BLaER1 (cell line): ENCODE results near the gene GNG2.
A peak's percentile ranks its signal among the peaks of the same experiment; 100 is the strongest.

Source experiments
- H3K27ac ChIP-seq: shearing (Covaris generic); formaldehyde crosslinking; 2 replicates; pipeline ENCODE4 v1.8.1; 2022
- H3K27me3 ChIP-seq: shearing (Covaris generic); formaldehyde crosslinking; 2 replicates; pipeline ENCODE4 v1.8.1; 2022
- H3K36me3 ChIP-seq: shearing (Covaris generic); formaldehyde crosslinking; 2 replicates; pipeline ENCODE4 v1.8.1; 2022
- H3K4me1 ChIP-seq: shearing (Covaris generic); formaldehyde crosslinking; 2 replicates; pipeline ENCODE4 v1.8.1; 2022
- H3K4me2 ChIP-seq: shearing (Covaris generic); formaldehyde crosslinking; 2 replicates; pipeline ENCODE4 v1.8.1; 2022
- H3K4me3 ChIP-seq: shearing (Covaris generic); formaldehyde crosslinking; 2 replicates; pipeline ENCODE4 v1.8.1; 2022
- H3K9ac ChIP-seq: shearing (Covaris generic); formaldehyde crosslinking; 2 replicates; pipeline ENCODE4 v1.8.1; 2022
- H3K9me3 ChIP-seq: shearing (Covaris generic); formaldehyde crosslinking; 2 replicates; pipeline ENCODE4 v1.8.1; 2022
- H4K20me1 ChIP-seq: shearing (Covaris generic); formaldehyde crosslinking; 2 replicates; pipeline ENCODE4 v1.8.1; 2022
- Cebpa-rat ChIP-seq: shearing (Covaris generic); IDR thresholded peaks from 2 replicates; pipeline ENCODE4 v1.8.1; 2022

GNG2 gene

DNA sequence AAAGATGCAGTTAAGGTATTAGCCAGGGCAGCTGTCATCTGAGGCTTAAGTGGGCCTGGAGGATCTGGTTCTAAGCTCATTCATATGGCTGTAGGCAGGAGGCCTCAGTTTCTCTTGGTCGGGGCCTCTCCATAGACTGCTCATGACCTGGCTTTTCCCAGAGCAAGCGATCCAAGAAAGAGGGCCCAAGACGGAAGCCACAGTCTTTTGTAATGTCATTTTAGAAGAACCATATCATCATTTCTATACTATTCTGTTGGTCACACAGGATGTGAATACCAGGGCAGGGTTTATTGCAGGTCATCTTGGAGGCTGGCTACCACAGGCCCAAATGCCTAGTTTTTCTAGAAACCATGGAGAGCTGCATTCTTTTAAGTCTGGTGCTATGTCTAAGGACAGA is 47.7 kb downstream of the GNG2 start:
- no peak for TF ChIP-seq Cebpa-rat
- Histone ChIP-seq H3K36me3 (peaks cover 44% of the 10 kb centered on the region), H4K20me1 (no peaks in the 10 kb centered on the region)

DNA sequence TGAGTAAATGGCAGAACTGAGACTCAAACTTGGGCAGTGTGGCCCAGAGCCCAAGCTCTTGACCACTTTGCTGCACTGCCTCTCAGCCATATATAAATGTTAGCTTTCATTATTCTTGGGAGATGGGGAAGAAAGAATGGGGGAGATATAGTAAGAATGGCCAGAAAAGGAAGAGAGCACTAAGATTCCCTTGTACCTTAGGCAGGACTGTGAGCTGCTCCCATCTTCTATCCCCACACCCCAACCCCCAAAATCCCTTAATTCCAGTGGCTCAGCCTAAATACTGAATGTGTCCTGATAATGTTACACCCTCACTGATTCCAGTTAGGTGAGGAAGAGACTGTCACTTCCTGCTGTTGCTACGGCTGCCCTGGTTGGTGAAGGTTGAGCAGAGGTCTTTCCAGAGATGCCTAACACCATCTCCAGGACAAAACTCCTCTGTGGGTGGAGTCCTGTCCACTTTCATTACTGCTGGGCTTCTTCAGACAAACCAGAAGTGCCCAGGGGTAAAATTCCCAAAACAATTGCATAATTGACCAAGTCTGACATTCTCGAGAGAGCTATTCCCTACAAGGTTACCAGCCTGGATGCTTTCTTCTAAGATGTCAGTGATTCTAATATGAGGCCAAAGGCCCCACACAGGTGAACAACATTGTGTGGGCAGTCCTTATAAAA is 51.8 kb downstream of the GNG2 start:
- Histone ChIP-seq H3K9me3 (peaks cover 13% of the 10 kb centered on the region; the same call in 1 of the 2 replicates), H4K20me1 (peaks cover 8% of the 10 kb centered on the region; the same call in 1 of the 2 replicates), H3K27me3 (no peaks in the 10 kb centered on the region), H3K4me2 (no peak overlapping the region), H3K4me3 (no peak overlapping the region), H3K36me3 (peaks cover 34% of the 10 kb centered on the region), H3K27ac (no peak overlapping the region), H3K4me1 (peaks cover 25% of the 10 kb centered on the region), H3K9ac (no peak overlapping the region)
- no peak for TF ChIP-seq Cebpa-rat

More for the DNA sequence above, 47.7 kb downstream of the GNG2 start:
- Histone ChIP-seq H3K4me1 (peaks cover 8% of the 10 kb centered on the region), H3K4me3 (no peak overlapping the region), H3K27ac (no peak overlapping the region), H3K9me3 (peaks cover 49% of the 10 kb centered on the region), H3K4me2 (no peak overlapping the region), H3K27me3 (no peaks in the 10 kb centered on the region), H3K9ac (no peak overlapping the region)

DNA sequence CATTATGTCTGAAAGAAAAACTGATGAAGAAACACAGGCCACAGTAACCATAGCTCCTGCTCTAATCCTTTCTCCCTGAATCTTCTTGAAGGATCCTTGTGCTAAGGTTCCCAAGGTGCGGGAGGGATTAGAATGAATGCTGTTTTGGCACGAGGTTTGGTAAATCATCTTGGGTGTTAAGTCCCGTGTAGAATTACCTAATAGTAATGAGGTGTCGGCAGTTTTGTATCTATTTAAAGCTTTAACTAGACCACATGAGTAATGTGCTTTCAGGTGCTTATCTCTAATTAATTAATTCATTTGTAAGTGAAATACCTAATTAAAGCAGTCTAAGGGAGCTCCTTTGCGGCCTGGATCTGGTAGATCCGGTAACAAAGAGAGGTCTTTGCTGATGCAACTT is 53.9 kb downstream of the GNG2 start:
- TF ChIP-seq Cebpa-rat: no peak
- no peak overlapping the region for H3K4me2 ChIP-seq
- H3K4me1 ChIP-seq: peaks cover 36% of the 10 kb centered on the region
- no peak overlapping the region for H3K9ac ChIP-seq
- H3K4me3 ChIP-seq: no peak overlapping the region
- H3K36me3 ChIP-seq: peaks cover 28% of the 10 kb centered on the region
- H4K20me1 ChIP-seq: peaks cover 8% of the 10 kb centered on the region; the same call in 1 of the 2 replicates
- no peak overlapping the region for H3K27ac ChIP-seq
- H3K27me3 ChIP-seq: no peaks in the 10 kb centered on the region
- H3K9me3 ChIP-seq: peaks cover 3% of the 10 kb centered on the region; the same call in 1 of the 2 replicates

DNA sequence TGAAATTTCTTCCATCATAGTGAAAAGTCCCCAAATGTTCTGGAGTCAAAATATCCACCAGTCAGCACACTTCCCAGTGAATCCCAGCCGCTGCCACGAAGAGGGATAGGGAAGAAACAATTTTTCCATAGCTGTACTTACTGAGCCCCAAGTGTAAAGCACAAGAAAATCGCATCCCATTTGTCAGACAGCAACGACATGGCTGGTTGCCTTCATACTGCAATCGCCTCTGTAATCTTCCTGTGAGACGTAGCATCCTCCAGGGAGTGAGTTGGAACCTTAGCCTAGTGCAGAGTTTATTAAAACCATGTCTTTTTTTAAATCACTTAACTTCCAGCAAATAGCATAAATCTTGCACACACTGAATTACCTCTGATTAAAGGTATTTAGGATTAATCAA is 56.8 kb downstream of the GNG2 start:
- H3K4me1 ChIP-seq: peaks cover 46% of the 10 kb centered on the region
- no peaks in the 10 kb centered on the region for H3K9me3 ChIP-seq
- H4K20me1 ChIP-seq: peaks cover 8% of the 10 kb centered on the region; the same call in 1 of the 2 replicates
- H3K27ac ChIP-seq: peak overlapping the region; percentile 24; the same call in 1 of the 2 replicates
- TF ChIP-seq Cebpa-rat: no peak
- H3K4me3 ChIP-seq: no peak overlapping the region
- no peak overlapping the region for H3K9ac ChIP-seq
- H3K36me3 ChIP-seq: peaks cover 14% of the 10 kb centered on the region
- no peaks in the 10 kb centered on the region for H3K27me3 ChIP-seq
- H3K4me2 ChIP-seq: peak overlapping the region; percentile 32

DNA sequence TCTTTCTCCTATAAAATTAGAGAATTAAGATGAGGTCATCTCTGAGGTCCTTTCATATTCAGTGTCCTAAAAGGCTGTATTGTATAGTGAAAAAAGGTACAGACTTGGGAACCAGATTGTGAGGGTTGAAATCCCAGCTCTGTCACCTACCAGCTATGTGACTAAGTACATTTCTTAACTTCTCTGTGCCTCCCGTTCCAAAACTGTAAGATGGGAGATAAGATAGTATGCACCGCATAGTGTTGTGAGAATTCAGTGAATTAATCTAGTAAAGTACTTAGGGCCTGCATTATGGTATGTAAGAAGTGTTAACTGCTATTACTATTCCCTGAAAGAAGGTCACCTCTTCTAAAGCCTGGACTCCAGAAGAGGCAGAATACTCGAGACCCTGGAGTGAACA is 60.6 kb downstream of the GNG2 start:
- Histone ChIP-seq H4K20me1 (peaks cover 8% of the 10 kb centered on the region; the same call in 1 of the 2 replicates), H3K4me3 (no peak overlapping the region), H3K27me3 (no peaks in the 10 kb centered on the region), H3K4me2 (no peak overlapping the region), H3K27ac (no peak overlapping the region), H3K9ac (no peak overlapping the region), H3K36me3 (peaks cover 3% of the 10 kb centered on the region; the same call in 1 of the 2 replicates), H3K4me1 (peaks cover 44% of the 10 kb centered on the region), H3K9me3 (no peaks in the 10 kb centered on the region)
- no peak for TF ChIP-seq Cebpa-rat

DNA sequence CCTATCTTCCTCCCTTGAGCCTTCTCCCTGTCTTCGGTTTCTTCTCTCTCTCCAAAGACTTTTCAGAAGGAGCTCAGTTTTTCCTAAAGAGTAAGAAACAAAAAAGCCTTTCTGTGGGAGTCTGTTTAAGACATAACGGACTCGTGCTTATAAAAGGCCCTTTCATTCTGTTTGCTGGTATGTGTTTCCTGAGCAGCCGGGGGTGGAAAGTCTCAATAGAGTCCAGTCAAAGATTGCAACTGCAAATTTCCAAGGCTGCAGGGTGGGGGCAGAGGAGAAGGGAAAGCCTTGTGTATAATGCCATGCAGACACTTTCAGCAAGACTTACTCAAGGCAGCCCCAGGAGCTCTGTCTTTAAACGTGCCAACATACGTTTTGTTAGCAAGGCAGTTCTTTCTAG is 62.2 kb downstream of the GNG2 start:
- no peak for TF ChIP-seq Cebpa-rat
- Histone ChIP-seq H3K4me1 (peaks cover 28% of the 10 kb centered on the region), H3K4me2 (peak overlapping the region; percentile 81), H3K4me3 (0 out of 2 replicates have a peak overlapping the region, but pooled peaks have one; percentile 6), H3K27me3 (no peaks in the 10 kb centered on the region), H3K9me3 (peaks cover 3% of the 10 kb centered on the region; the same call in 1 of the 2 replicates), H3K27ac (peak overlapping the region; percentile 58), H4K20me1 (no peaks in the 10 kb centered on the region), H3K36me3 (peaks cover 7% of the 10 kb centered on the region; the same call in 1 of the 2 replicates), H3K9ac (peak overlapping the region; percentile 57; the same call in 1 of the 2 replicates)

DNA sequence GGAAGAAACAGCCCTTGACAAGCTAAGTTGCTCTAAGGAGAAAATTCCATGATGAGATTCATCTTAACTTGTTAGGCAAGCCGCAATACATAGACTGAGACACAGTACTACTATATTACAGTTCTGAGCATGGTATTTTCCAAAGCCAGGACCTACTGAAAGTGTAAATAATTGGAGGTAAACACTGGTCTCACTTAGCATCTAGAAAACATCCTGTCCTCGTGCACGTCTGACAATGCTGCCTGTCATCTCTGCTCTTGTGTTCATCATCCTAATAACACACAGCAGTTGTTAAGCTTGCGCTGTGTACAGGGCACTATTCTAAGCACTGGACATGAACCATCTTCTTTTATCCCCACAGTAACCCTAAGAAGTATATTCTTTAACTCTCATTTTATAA is 64.2 kb downstream of the GNG2 start:
- no peak overlapping the region for H3K4me3 ChIP-seq
- no peak overlapping the region for H3K27ac ChIP-seq
- H3K9me3 ChIP-seq: peaks cover 3% of the 10 kb centered on the region; the same call in 1 of the 2 replicates
- no peaks in the 10 kb centered on the region for H3K27me3 ChIP-seq
- peaks cover 18% of the 10 kb centered on the region for H3K4me1 ChIP-seq
- TF ChIP-seq Cebpa-rat: no peak
- no peak overlapping the region for H3K9ac ChIP-seq
- H4K20me1 ChIP-seq: no peaks in the 10 kb centered on the region
- no peak overlapping the region for H3K4me2 ChIP-seq
- H3K36me3 ChIP-seq: peaks cover 26% of the 10 kb centered on the region

DNA sequence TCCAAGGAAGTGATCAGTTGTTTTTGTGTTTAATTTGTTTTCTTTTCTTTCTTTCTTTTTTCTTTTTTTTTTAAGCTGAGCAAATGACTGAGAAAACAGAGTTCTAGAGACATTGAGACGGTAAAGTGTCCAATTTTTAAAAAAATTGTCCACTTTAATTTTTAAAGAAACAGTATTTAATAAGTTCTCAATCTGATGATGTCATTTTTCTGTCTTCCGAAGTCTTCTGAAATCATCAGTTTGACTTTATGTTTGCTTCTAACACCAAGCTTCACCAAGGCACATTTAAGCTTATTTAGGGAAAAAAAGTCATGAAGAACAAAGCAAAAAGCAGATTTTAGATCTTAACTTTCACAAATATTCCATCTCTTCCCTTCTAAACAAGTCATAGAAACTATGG is 65.6 kb downstream of the GNG2 start:
- no peak for TF ChIP-seq Cebpa-rat
- Histone ChIP-seq H3K36me3 (peaks cover 35% of the 10 kb centered on the region), H3K9me3 (peaks cover 5% of the 10 kb centered on the region; the same call in 1 of the 2 replicates), H4K20me1 (no peaks in the 10 kb centered on the region), H3K4me1 (peaks cover 15% of the 10 kb centered on the region), H3K27me3 (no peaks in the 10 kb centered on the region), H3K9ac (no peak overlapping the region), H3K4me2 (no peak overlapping the region), H3K27ac (no peak overlapping the region), H3K4me3 (no peak overlapping the region)

DNA sequence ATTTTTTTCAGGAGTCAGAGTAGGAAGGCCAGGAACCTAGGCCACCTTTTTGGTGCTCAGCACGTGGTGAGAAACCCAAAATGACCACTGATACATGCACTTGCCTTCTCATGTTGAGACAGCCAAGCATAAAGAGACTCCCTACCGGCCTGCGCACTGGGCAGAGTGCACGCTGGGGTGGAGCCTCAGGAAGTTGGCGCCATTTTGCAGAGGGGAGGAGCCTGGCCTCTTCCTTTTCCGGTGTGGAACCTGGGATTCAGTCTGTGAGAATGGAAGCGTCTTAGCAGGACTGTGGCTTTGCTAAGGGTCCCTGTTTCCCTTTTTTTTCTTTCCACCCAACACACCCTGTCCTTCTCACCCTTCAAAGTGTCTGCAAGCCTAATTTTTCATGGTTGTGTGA is 66.0 kb downstream of the GNG2 start:
- no peaks in the 10 kb centered on the region for H3K27me3 ChIP-seq
- H3K9me3 ChIP-seq: peaks cover 9% of the 10 kb centered on the region; the same call in 1 of the 2 replicates
- H3K4me3 ChIP-seq: no peak overlapping the region
- H3K9ac ChIP-seq: no peak overlapping the region
- no peaks in the 10 kb centered on the region for H4K20me1 ChIP-seq
- no peak for TF ChIP-seq Cebpa-rat
- H3K4me2 ChIP-seq: no peak overlapping the region
- H3K36me3 ChIP-seq: peaks cover 35% of the 10 kb centered on the region
- H3K4me1 ChIP-seq: peaks cover 15% of the 10 kb centered on the region
- H3K27ac ChIP-seq: no peak overlapping the region

DNA sequence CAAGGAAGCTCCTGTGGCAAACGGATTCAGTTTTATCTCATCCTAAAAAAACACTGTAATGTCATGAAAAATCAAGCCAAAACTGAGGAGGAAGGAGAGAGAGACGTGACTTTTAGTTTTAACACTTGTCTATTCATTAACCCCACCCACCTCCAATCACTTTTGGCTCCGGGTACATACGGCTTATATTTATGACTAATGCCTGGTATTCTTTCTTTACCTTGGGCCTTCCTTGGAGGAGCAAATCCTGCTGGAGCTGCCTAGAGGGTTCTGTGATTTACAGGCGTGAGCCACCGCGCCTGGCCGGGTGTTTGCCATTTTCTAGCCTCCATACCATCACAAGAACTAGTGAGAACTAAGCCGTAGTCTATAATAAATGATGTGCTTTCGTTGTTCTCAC is 68.2 kb downstream of the GNG2 start:
- Histone ChIP-seq H3K27ac (no peak overlapping the region), H4K20me1 (no peaks in the 10 kb centered on the region), H3K9me3 (peaks cover 12% of the 10 kb centered on the region; the same call in 1 of the 2 replicates), H3K27me3 (no peaks in the 10 kb centered on the region), H3K4me2 (no peak overlapping the region), H3K4me1 (peaks cover 9% of the 10 kb centered on the region; the same call in 1 of the 2 replicates), H3K4me3 (no peak overlapping the region), H3K36me3 (peaks cover 35% of the 10 kb centered on the region), H3K9ac (no peak overlapping the region)
- TF ChIP-seq Cebpa-rat: no peak
